SK-N-MC (cell line): ENCODE results near the gene ABHD2.
"Not testable (repeated sequence)": the region's sequence is repeated elsewhere in the genome, so short reads cannot be mapped to it uniquely, and the experiment has no call there.

Experiments
- DNase-seq: peaks from one replicate; pipeline ENCODE4 v3.0.0-alpha.2; 2011; ENCODE audit warnings: low read depth, low spot score
- H3K27ac ChIP-seq: fragments of 200-600 bp; sonication (generic); 2 replicates; pipeline ENCODE4 v1.5.1; 2016; ENCODE audit warnings: mixed run types
- H3K36me3 ChIP-seq: fragments of 200-600 bp; sonication (generic); 2 replicates; pipeline ENCODE4 v1.6.1; 2017; ENCODE audit warnings: antibody characterized with exemption, low read length, mixed read lengths; ENCODE audit not compliant: insufficient read depth
- H3K4me3 ChIP-seq: fragments of 200-600 bp; sonication (generic); 2 replicates; pipeline ENCODE4 v1.5.1; 2016
- H3K9ac ChIP-seq: fragments of 200-600 bp; sonication (generic); 2 replicates; pipeline ENCODE4 v1.8.0; 2017; ENCODE audit warnings: mixed run types, mixed read lengths; ENCODE audit not compliant: insufficient read length
- H3K9me3 ChIP-seq: fragments of 200-600 bp; sonication (generic); 2 replicates; pipeline ENCODE4 v1.6.1; 2017; ENCODE audit warnings: low read depth, mild to moderate bottlenecking, antibody characterized with exemption, low read length, moderate library complexity, mixed read lengths
- EZH2 ChIP-seq: fragments of 200-600 bp; sonication (generic); IDR thresholded peaks from one replicate; pipeline ENCODE4 v1.6.1; 2017; ENCODE audit warnings: antibody characterized with exemption
- FOXP2 ChIP-seq: optimal IDR thresholded peaks from 2 replicates; pipeline ENCODE3; 2011; ENCODE audit warnings: mild to moderate bottlenecking, moderate library complexity; ENCODE audit not compliant: insufficient read depth; ENCODE audit errors: extremely low read length, control extremely low read depth
- POLR2AphosphoS5 ChIP-seq: IDR thresholded peaks from 2 replicates; pipeline ENCODE4 v1.6.1; 2012; ENCODE audit warnings: mild to moderate bottlenecking, low read depth, low read length, borderline replicate concordance

ABHD2 gene

GRCh38 chr15:89129123-89129815, 41.0 kb downstream of the ABHD2 start:
- Histone ChIP-seq H3K4me3 (no peak overlapping the region), H3K27ac (no peak overlapping the region), H3K9ac (no peak overlapping the region), H3K36me3 (no peaks in the 10 kb centered on the region), H3K9me3 (no peaks in the 10 kb centered on the region)
- TF ChIP-seq EZH2 (no peak), FOXP2 (no peak), POLR2AphosphoS5 (no peak)
- DNase-seq = no peak

GRCh38 chr15:89129816-89130134, 41.5 kb downstream of the ABHD2 start:
- H3K36me3 ChIP-seq = no peaks in the 10 kb centered on the region
- no peak overlapping the region for H3K4me3 ChIP-seq
- no peak for DNase-seq
- TF ChIP-seq FOXP2 (no peak), POLR2AphosphoS5 (no peak), EZH2 (no peak)
- H3K9me3 ChIP-seq = no peaks in the 10 kb centered on the region
- H3K27ac ChIP-seq = no peak overlapping the region
- no peak overlapping the region for H3K9ac ChIP-seq

GRCh38 chr15:89130201-89130600, 41.9 kb downstream of the ABHD2 start:
- no peak overlapping the region for H3K27ac ChIP-seq
- H3K36me3 ChIP-seq = no peaks in the 10 kb centered on the region
- DNase-seq = no peak
- H3K4me3 ChIP-seq = no peak overlapping the region
- no peak overlapping the region for H3K9ac ChIP-seq
- TF ChIP-seq FOXP2 (no peak), EZH2 (no peak), POLR2AphosphoS5 (no peak)
- H3K9me3 ChIP-seq = no peaks in the 10 kb centered on the region

- no peaks in the 10 kb centered on the region for H3K9me3 ChIP-seq
- no peaks in the 10 kb centered on the region for H3K36me3 ChIP-seq
- no peak overlapping the region for H3K9ac ChIP-seq
- DNase-seq = no peak
- TF ChIP-seq FOXP2 (no peak), EZH2 (no peak), POLR2AphosphoS5 (no peak)
- H3K4me3 ChIP-seq = no peak overlapping the region
- H3K27ac ChIP-seq = no peak overlapping the region
Measured at GRCh38 chr15:89131731-89132130, 43.5 kb downstream of the ABHD2 start.

- Histone ChIP-seq H3K27ac (no peak overlapping the region), H3K4me3 (no peak overlapping the region), H3K9ac (no peak overlapping the region), H3K9me3 (no peaks in the 10 kb centered on the region), H3K36me3 (no peaks in the 10 kb centered on the region)
- DNase-seq = no peak
- TF ChIP-seq EZH2 (no peak), FOXP2 (no peak), POLR2AphosphoS5 (no peak)
Measured at GRCh38 chr15:89132611-89133507, 44.6 kb downstream of the ABHD2 start.

GRCh38 chr15:89135387-89136077, 47.3 kb downstream of the ABHD2 start:
- H3K9me3 ChIP-seq, H3K36me3 ChIP-seq, DNase-seq, H3K27ac ChIP-seq, H3K9ac ChIP-seq, H3K4me3 ChIP-seq: not testable (repeated sequence)

- no peaks in the 10 kb centered on the region for H3K36me3 ChIP-seq
- TF ChIP-seq EZH2 (no peak), FOXP2 (no peak), POLR2AphosphoS5 (no peak)
- no peak overlapping the region for H3K27ac ChIP-seq
- H3K4me3 ChIP-seq = no peak overlapping the region
- no peak overlapping the region for H3K9ac ChIP-seq
- no peak for DNase-seq
- no peaks in the 10 kb centered on the region for H3K9me3 ChIP-seq
Measured at GRCh38 chr15:89136078-89136806, 48.0 kb downstream of the ABHD2 start.
